Activated naive CD8-positive, alpha-beta T cell (primary cell): ENCODE measurements around the gene CTU1.
A peak's percentile ranks its signal among the peaks of the same experiment; 100 is the strongest.

Experiments
- H3K27ac Mint-ChIP-seq: one replicate; pipeline ENCODE4 v1.8.0; 2021; ENCODE audit warnings: mixed read lengths
- H3K27me3 Mint-ChIP-seq: one replicate; pipeline ENCODE4 v1.8.0; 2021; ENCODE audit warnings: mixed read lengths
- H3K36me3 Mint-ChIP-seq: one replicate; pipeline ENCODE4 v1.8.0; 2021; ENCODE audit warnings: mixed read lengths
- H3K4me1 Mint-ChIP-seq: one replicate; pipeline ENCODE4 v1.8.0; 2021; ENCODE audit warnings: low read depth, mixed read lengths
- H3K4me3 Mint-ChIP-seq: one replicate; pipeline ENCODE4 v1.8.0; 2021; ENCODE audit warnings: mild to moderate bottlenecking, mixed read lengths
- H3K9me3 Mint-ChIP-seq: one replicate; pipeline ENCODE4 v1.8.0; 2021; ENCODE audit warnings: low read depth, mixed read lengths

The CTU1 gene

GRCh38 chr19:51123381-51123800 is 15.2 kb upstream of the CTU1 start:
- peaks cover 76% of the 10 kb centered on the region for H3K4me1 Mint-ChIP-seq

GRCh38 chr19:51122112-51122981 is 14.1 kb upstream of the CTU1 start:
- no peaks in the 10 kb centered on the region for H3K36me3 Mint-ChIP-seq
- no peaks in the 10 kb centered on the region for H3K9me3 Mint-ChIP-seq
- H3K4me3 Mint-ChIP-seq: peak overlapping the region; percentile 52
- H3K4me1 Mint-ChIP-seq: peaks cover 68% of the 10 kb centered on the region
- no peaks in the 10 kb centered on the region for H3K27me3 Mint-ChIP-seq
- peak overlapping the region; percentile 50 for H3K27ac Mint-ChIP-seq

More at GRCh38 chr19:51123381-51123800, 15.2 kb upstream of the CTU1 start:
- Mint-ChIP-seq H3K9me3 (no peaks in the 10 kb centered on the region), H3K36me3 (no peaks in the 10 kb centered on the region), H3K4me3 (peak overlapping the region; percentile 69), H3K27ac (peak overlapping the region; percentile 88), H3K27me3 (no peaks in the 10 kb centered on the region)

GRCh38 chr19:51121257-51121656 is 13.0 kb upstream of the CTU1 start:
- H3K4me3 Mint-ChIP-seq: no peak overlapping the region
- no peak overlapping the region for H3K27ac Mint-ChIP-seq
- H3K9me3 Mint-ChIP-seq: no peaks in the 10 kb centered on the region
- H3K36me3 Mint-ChIP-seq: no peaks in the 10 kb centered on the region
- H3K27me3 Mint-ChIP-seq: no peaks in the 10 kb centered on the region
- H3K4me1 Mint-ChIP-seq: peaks cover 67% of the 10 kb centered on the region

- no peaks in the 10 kb centered on the region for H3K9me3 Mint-ChIP-seq
- H3K4me1 Mint-ChIP-seq: peaks cover 72% of the 10 kb centered on the region
- H3K27ac Mint-ChIP-seq: peak overlapping the region; percentile 58
- no peaks in the 10 kb centered on the region for H3K27me3 Mint-ChIP-seq
- no peaks in the 10 kb centered on the region for H3K36me3 Mint-ChIP-seq
- H3K4me3 Mint-ChIP-seq: no peak overlapping the region
Measured at GRCh38 chr19:51120160-51120559, 12.0 kb upstream of the CTU1 start.

- Mint-ChIP-seq H3K36me3 (no peaks in the 10 kb centered on the region), H3K4me1 (peaks cover 72% of the 10 kb centered on the region), H3K9me3 (no peaks in the 10 kb centered on the region), H3K27me3 (no peaks in the 10 kb centered on the region), H3K27ac (peak overlapping the region; percentile 8), H3K4me3 (no peak overlapping the region)
Measured at GRCh38 chr19:51119611-51120010, 11.4 kb upstream of the CTU1 start.

GRCh38 chr19:51119101-51119500 is 10.9 kb upstream of the CTU1 start:
- Mint-ChIP-seq H3K4me3 (no peak overlapping the region), H3K36me3 (no peaks in the 10 kb centered on the region), H3K4me1 (peaks cover 73% of the 10 kb centered on the region), H3K9me3 (no peaks in the 10 kb centered on the region), H3K27ac (no peak overlapping the region), H3K27me3 (no peaks in the 10 kb centered on the region)

- H3K4me1 Mint-ChIP-seq: peaks cover 54% of the 10 kb centered on the region
- H3K27me3 Mint-ChIP-seq: no peaks in the 10 kb centered on the region
- peak overlapping the region; percentile 67 for H3K27ac Mint-ChIP-seq
- H3K9me3 Mint-ChIP-seq: no peaks in the 10 kb centered on the region
- H3K4me3 Mint-ChIP-seq: no peak overlapping the region
- no peaks in the 10 kb centered on the region for H3K36me3 Mint-ChIP-seq
Measured at GRCh38 chr19:51116736-51117286, 8.6 kb upstream of the CTU1 start.

- Mint-ChIP-seq H3K9me3 (no peaks in the 10 kb centered on the region), H3K27me3 (no peaks in the 10 kb centered on the region), H3K4me1 (peaks cover 38% of the 10 kb centered on the region), H3K27ac (peak overlapping the region; percentile 80), H3K4me3 (peak overlapping the region; percentile 30), H3K36me3 (no peaks in the 10 kb centered on the region)
Measured at GRCh38 chr19:51114087-51114729, 6.0 kb upstream of the CTU1 start.

GRCh38 chr19:51111606-51112005 is 3.4 kb upstream of the CTU1 start:
- Mint-ChIP-seq H3K4me1 (peaks cover 41% of the 10 kb centered on the region), H3K9me3 (no peaks in the 10 kb centered on the region), H3K36me3 (peaks cover 4% of the 10 kb centered on the region), H3K4me3 (no peak overlapping the region), H3K27ac (no peak overlapping the region), H3K27me3 (no peaks in the 10 kb centered on the region)

- peaks cover 39% of the 10 kb centered on the region for H3K4me1 Mint-ChIP-seq
- H3K36me3 Mint-ChIP-seq: peaks cover 4% of the 10 kb centered on the region
- H3K27ac Mint-ChIP-seq: no peak overlapping the region
- H3K9me3 Mint-ChIP-seq: no peaks in the 10 kb centered on the region
- H3K27me3 Mint-ChIP-seq: no peaks in the 10 kb centered on the region
- H3K4me3 Mint-ChIP-seq: no peak overlapping the region
Measured at GRCh38 chr19:51110666-51110971, 2.4 kb upstream of the CTU1 start.

GRCh38 chr19:51108805-51109146 is 567 bp upstream of the CTU1 start:
- H3K27me3 Mint-ChIP-seq: no peaks in the 10 kb centered on the region
- peaks cover 8% of the 10 kb centered on the region for H3K36me3 Mint-ChIP-seq
- H3K27ac Mint-ChIP-seq: peak overlapping the region; percentile 95
- peak overlapping the region; percentile 98 for H3K4me3 Mint-ChIP-seq
- no peaks in the 10 kb centered on the region for H3K9me3 Mint-ChIP-seq
- peaks cover 31% of the 10 kb centered on the region for H3K4me1 Mint-ChIP-seq

- Mint-ChIP-seq H3K27ac (peak overlapping the region; percentile 95), H3K4me3 (peak overlapping the region; percentile 98), H3K27me3 (no peaks in the 10 kb centered on the region), H3K36me3 (peaks cover 10% of the 10 kb centered on the region), H3K9me3 (no peaks in the 10 kb centered on the region), H3K4me1 (peaks cover 40% of the 10 kb centered on the region)
Measured at GRCh38 chr19:51107406-51108065, 673 bp downstream of the CTU1 start.

- H3K9me3 Mint-ChIP-seq: no peaks in the 10 kb centered on the region
- H3K36me3 Mint-ChIP-seq: peaks cover 10% of the 10 kb centered on the region
- no peaks in the 10 kb centered on the region for H3K27me3 Mint-ChIP-seq
- no peak overlapping the region for H3K4me3 Mint-ChIP-seq
- H3K4me1 Mint-ChIP-seq: peaks cover 63% of the 10 kb centered on the region
- H3K27ac Mint-ChIP-seq: no peak overlapping the region
Measured at GRCh38 chr19:51103926-51104341, 4.3 kb downstream of the CTU1 start.

- Mint-ChIP-seq H3K4me1 (peaks cover 58% of the 10 kb centered on the region), H3K9me3 (no peaks in the 10 kb centered on the region), H3K4me3 (no peak overlapping the region), H3K27me3 (no peaks in the 10 kb centered on the region), H3K27ac (no peak overlapping the region), H3K36me3 (peaks cover 10% of the 10 kb centered on the region)
Measured at GRCh38 chr19:51102991-51103390, 5.2 kb downstream of the CTU1 start.
